VCaP (cell line): ENCODE results near the gene TAS2R5.

ENCODE experiments used
- H3K27ac ChIP-seq: fragments of 450-650 bp; 2 replicates; pipeline ENCODE4 v1.5.1; 2017
- TF ChIP-seq, protein P1 (sequence below): fragments of 450-650 bp; conservative IDR thresholded peaks from 2 replicates; pipeline ENCODE4 v1.5.1; 2017; ENCODE audit warnings: mild to moderate bottlenecking, moderate library complexity

Gene TAS2R5

DNA sequence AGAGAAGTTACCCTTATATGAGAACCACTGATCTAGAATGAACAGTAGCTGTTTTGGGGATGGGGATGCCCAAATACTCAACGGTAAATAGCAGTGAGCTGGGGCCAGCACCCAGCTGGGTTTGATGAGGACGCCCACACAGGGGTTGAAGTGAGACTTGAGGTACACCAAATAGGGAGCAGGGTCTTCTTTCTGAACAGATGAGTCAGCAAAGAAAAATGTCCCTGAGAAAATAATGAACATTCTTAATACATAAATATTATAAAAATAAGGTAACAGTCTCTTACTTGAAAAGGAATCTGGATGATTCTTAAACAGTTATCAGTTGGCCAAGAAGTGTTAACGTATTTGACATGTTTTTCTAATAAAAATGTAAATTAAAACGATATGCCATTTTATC lies 49.2 kb downstream of the TAS2R5 start:
- TF ChIP-seq, protein P1, sequence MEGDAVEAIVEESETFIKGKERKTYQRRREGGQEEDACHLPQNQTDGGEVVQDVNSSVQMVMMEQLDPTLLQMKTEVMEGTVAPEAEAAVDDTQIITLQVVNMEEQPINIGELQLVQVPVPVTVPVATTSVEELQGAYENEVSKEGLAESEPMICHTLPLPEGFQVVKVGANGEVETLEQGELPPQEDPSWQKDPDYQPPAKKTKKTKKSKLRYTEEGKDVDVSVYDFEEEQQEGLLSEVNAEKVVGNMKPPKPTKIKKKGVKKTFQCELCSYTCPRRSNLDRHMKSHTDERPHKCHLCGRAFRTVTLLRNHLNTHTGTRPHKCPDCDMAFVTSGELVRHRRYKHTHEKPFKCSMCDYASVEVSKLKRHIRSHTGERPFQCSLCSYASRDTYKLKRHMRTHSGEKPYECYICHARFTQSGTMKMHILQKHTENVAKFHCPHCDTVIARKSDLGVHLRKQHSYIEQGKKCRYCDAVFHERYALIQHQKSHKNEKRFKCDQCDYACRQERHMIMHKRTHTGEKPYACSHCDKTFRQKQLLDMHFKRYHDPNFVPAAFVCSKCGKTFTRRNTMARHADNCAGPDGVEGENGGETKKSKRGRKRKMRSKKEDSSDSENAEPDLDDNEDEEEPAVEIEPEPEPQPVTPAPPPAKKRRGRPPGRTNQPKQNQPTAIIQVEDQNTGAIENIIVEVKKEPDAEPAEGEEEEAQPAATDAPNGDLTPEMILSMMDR, result no peak
- H3K27ac ChIP-seq, result no peak overlapping the region

DNA sequence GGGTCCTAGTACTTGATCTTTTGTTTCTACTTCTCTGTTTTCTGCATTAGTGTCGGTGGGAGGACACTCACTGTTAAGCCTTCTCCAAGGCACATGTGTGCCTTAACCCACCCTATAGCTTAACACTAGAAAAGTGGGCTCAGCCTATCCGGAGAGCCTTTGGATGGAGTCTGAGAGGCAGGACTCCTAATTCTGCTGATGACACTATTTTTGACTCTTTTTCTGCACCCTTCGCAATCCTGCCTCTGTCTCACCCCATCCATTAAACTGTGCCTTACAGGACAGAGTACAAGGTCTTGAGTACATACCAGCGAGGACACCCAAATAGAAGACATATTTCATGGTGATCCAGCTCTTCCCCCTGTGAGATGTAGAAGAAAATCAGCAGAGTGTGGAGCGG lies 50.7 kb downstream of the TAS2R5 start:
- no peak overlapping the region for H3K27ac ChIP-seq
- TF ChIP-seq, protein P1, result no peak
